Brain microvascular endothelial cell (primary cell): ENCODE results near the gene DDRGK1.

Source experiments
- DNase-seq: peaks from one replicate; pipeline ENCODE4 v3.0.0-alpha.2; 2020
- H3K27ac ChIP-seq: fragments of 250-450 bp; sonication (Bioruptor Pico); 2 replicates; pipeline ENCODE4 v1.5.1; 2020; ENCODE audit warnings: mild to moderate bottlenecking, moderate library complexity
- H3K27me3 ChIP-seq: fragments of 250-450 bp; sonication (Bioruptor Pico); replicated peaks from 2 replicates; pipeline ENCODE4 v1.5.1; 2020; ENCODE audit warnings: mild to moderate bottlenecking
- H3K36me3 ChIP-seq: fragments of 250-450 bp; sonication (Bioruptor Pico); replicated peaks from 2 replicates; pipeline ENCODE4 v1.5.1; 2020; ENCODE audit warnings: mild to moderate bottlenecking
- H3K4me3 ChIP-seq: 2 replicates; pipeline ENCODE4 v1.5.1; 2011; ENCODE audit warnings: low read depth, mild to moderate bottlenecking, control low read depth, low read length, moderate library complexity
- in situ Hi-C: cut with HindIII; loops from 2 replicates; pipeline ENCODE4 v1.10.0; 2017; ENCODE audit warnings: low sequenced_read_pairs, low pct_ligation_motif_present
- TF ChIP-seq, protein P1 (sequence below): IDR thresholded peaks from 2 replicates; pipeline ENCODE4 v1.5.1; 2011; ENCODE audit warnings: low read depth, mild to moderate bottlenecking, moderate library complexity, low read length, control low read depth, inconsistent platforms; ENCODE audit errors: missing control alignments

DDRGK1 gene

DNA sequence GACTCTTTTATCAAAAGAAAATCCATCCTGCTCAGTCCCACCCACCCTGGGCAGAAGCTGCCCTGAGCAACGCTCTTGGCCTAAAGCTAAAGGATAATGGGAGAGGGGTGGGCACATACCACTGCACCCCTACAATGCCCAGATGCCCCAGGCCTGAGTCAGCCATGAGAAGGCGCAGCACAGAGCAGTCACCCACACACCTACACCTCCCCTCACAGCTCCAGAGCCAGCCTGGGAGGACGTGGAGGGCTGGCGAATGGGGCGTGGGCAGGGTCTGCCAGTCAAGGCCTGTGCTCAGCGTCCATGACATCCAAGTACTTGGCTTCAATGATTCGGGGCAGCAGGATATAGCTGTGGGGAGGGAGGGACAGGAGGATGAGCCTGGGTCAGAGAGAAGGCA is 23.0 kb upstream of the DDRGK1 start:
- Histone ChIP-seq H3K27ac (no peak overlapping the region), H3K27me3 (no peaks in the 10 kb centered on the region), H3K36me3 (peaks cover 8% of the 10 kb centered on the region), H3K4me3 (no peak overlapping the region)
- in situ Hi-C loops: no loop called here
- no peak for DNase-seq
- TF ChIP-seq, protein P1, sequence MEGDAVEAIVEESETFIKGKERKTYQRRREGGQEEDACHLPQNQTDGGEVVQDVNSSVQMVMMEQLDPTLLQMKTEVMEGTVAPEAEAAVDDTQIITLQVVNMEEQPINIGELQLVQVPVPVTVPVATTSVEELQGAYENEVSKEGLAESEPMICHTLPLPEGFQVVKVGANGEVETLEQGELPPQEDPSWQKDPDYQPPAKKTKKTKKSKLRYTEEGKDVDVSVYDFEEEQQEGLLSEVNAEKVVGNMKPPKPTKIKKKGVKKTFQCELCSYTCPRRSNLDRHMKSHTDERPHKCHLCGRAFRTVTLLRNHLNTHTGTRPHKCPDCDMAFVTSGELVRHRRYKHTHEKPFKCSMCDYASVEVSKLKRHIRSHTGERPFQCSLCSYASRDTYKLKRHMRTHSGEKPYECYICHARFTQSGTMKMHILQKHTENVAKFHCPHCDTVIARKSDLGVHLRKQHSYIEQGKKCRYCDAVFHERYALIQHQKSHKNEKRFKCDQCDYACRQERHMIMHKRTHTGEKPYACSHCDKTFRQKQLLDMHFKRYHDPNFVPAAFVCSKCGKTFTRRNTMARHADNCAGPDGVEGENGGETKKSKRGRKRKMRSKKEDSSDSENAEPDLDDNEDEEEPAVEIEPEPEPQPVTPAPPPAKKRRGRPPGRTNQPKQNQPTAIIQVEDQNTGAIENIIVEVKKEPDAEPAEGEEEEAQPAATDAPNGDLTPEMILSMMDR: no peak

DNA sequence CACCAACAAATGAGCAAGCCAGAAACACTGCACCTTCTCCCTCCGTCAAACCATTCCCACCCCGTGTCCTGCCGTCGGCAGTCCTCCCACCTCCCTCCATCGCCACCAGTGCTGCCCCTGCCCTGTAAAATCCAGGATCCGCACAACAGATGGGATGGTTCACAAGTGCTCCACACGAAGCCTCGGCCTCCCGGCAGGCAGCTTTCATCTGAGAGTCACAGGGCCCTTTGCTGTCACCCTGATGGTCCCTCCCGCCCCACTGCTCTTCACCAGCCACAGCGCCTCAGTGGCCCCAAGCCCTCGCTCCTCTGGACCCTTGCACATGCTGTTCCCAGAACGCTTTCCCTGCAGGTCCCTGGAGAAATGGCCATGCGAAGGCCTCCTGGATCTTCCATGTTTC is 22.4 kb upstream of the DDRGK1 start:
- Histone ChIP-seq H3K36me3 (peaks cover 8% of the 10 kb centered on the region), H3K27me3 (no peaks in the 10 kb centered on the region), H3K27ac (no peak overlapping the region), H3K4me3 (no peak overlapping the region)
- no peak for DNase-seq
- in situ Hi-C loops: no loop called here
- TF ChIP-seq, protein P1: no peak

DNA sequence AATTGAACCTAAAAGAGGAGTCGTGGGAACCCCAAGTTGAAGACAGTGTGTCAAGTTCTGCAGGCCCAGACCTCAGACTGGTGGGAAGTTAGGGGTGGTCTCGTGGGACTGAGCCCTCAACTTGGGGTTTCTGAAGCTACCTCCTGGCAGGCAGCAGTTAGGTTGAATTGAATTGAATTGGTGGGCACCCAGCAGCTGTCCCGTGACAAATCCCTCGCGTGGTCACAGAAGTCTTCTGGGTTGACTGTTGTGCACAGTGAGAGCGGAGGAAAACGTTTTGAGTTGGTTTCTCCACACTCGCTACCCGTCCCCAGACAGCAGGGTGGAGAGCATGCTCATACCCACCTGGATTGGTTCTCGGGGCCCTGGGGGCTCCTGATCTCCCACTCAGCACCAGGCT is 21.6 kb upstream of the DDRGK1 start:
- in situ Hi-C loops: no loop called here
- Histone ChIP-seq H3K4me3 (no peak overlapping the region), H3K36me3 (peaks cover 16% of the 10 kb centered on the region), H3K27me3 (no peaks in the 10 kb centered on the region), H3K27ac (no peak overlapping the region)
- TF ChIP-seq, protein P1: no peak
- DNase-seq: no peak

DNA sequence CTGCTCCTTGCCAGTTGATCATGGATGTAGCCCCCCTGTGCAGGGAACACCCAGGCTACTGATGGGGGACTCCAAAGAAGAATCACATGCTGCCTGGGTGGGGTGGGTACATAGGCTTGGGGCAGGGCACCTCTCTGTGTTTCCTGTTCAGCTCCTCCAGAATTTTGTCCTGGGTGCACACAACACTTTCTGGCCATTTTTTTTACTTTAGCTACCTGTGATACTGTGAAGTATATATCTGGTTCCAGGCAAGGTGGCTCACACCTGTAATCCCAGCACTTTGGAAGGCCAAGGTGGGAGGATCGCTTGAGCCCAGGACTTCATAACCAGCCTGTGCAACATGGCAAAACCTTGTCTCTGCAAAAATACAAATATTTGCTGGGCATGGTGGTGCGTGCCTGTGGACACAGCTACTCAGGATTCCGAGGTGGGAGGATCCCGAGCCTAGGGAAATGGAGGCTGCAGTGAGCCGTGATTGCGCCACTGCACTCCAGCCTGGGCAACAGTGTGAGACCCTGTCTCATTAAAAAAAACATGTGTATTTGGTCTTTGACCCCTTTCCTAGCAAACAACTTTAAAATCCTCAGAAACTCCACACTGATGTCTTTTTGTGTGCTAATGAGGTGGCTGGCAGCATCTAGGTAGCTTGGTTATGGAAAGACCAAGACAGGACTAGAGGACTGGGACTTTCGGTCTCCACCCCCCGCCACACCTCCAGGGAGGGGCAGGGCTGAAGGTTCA is 20.4 kb upstream of the DDRGK1 start:
- in situ Hi-C loops: no loop called here
- Histone ChIP-seq H3K36me3 (peaks cover 19% of the 10 kb centered on the region), H3K4me3 (no peak overlapping the region), H3K27me3 (no peaks in the 10 kb centered on the region), H3K27ac (no peak overlapping the region)
- no peak for DNase-seq
- TF ChIP-seq, protein P1: no peak

DNA sequence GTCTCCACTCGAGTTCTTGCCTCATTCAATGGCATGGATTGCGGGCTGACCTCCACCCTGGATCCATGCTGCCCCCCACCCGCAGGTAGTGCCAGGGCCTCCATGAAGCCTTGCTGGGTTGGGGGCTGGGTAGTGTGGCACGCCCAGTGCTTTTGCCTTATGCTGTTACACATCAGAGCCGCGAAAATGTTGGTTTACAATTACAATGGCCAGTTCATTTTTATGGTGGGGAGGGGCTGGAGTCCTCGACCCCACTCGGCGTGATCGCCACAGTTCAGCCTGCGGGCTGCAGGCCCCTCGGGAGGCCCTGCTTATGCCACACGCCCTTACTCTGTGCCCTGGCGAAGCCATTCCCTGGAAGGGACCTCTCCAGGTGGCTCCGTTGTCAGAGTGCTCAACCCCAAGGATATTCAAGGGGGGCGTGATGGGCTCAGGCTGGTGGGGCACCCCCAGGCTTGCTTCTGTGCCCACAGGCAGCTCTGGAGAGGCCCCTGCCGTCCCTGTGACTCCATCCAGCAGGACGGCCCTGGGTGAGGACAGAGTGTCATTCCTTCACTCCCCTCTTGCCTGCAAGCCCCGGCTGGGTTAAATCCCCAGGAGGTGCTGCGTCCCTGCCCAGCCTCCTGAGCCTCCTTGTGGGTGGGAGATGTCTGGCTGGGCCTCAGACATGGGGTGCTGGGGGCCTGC is 19.7 kb upstream of the DDRGK1 start:
- H3K27ac ChIP-seq: no peak overlapping the region
- TF ChIP-seq, protein P1: no peak

More for the DNA sequence above, 19.7 kb upstream of the DDRGK1 start:
- Histone ChIP-seq H3K27me3 (no peaks in the 10 kb centered on the region), H3K4me3 (no peak overlapping the region), H3K36me3 (peaks cover 19% of the 10 kb centered on the region)
- in situ Hi-C loops: no loop called here
- DNase-seq: no peak
